HCT116 (cell line): Measurements from ENCODE around the gene GOLGA6L2.

Experiments used
- JUND ChIP-seq: IDR thresholded peaks from 2 replicates; pipeline ENCODE4 v1.6.1; 2012
- ZNF274 ChIP-seq: fragments of 200-500 bp; sonication (Bioruptor generic); IDR thresholded peaks from 2 replicates; pipeline ENCODE4 v1.6.1; 2014; ENCODE audit warnings: mild to moderate bottlenecking, low read depth, low read length, inconsistent platforms
- TF ChIP-seq, protein P1 (sequence below): IDR thresholded peaks from 2 replicates; pipeline ENCODE4 v1.6.1; 2012; ENCODE audit warnings: low read depth
- TF ChIP-seq, protein P2 (sequence below), 3 experiments: fragments of 200-600 bp in 1 of 3; sonication (generic) in 1 of 3; IDR thresholded peaks in 2 of 3; conservative IDR thresholded peaks in 1 of 3; 2 replicates each; pipeline ENCODE4 v1.5.1; 2012 to 2017; ENCODE audit warnings: low read depth in 2 of 3, low read length in 2 of 3, antibody characterized with exemption in 1 of 3, borderline replicate concordance in 1 of 3, control low read depth in 1 of 3, mild to moderate bottlenecking in 1 of 3, mixed read lengths in 1 of 3, mixed run types in 1 of 3, moderate library complexity in 1 of 3; ENCODE audit not compliant: insufficient read depth in 1 of 3

DNA sequence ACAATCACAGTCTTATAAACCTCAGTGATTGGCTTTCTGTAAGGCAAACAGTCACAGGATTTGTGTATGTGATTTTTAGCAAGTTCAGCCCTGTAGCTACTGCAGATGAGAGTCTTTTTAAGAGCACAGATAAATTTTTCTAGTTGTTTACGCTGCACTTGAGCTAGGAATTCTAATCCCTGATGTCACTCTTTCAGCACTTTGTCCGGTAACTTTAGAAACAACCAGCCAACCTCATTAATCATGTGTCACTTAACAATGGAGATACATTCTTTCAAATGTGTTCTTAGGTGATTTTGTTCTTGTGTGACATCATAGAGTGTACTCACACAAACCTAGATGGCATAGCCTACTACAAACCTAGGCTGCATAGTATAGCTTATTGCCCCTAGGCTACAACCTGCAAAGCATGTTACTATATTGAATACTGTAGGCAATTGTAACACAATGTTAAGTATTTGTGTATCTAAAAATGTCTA is 36.8 kb upstream of the GOLGA6L2 start:
- TF ChIP-seq, protein P1, sequence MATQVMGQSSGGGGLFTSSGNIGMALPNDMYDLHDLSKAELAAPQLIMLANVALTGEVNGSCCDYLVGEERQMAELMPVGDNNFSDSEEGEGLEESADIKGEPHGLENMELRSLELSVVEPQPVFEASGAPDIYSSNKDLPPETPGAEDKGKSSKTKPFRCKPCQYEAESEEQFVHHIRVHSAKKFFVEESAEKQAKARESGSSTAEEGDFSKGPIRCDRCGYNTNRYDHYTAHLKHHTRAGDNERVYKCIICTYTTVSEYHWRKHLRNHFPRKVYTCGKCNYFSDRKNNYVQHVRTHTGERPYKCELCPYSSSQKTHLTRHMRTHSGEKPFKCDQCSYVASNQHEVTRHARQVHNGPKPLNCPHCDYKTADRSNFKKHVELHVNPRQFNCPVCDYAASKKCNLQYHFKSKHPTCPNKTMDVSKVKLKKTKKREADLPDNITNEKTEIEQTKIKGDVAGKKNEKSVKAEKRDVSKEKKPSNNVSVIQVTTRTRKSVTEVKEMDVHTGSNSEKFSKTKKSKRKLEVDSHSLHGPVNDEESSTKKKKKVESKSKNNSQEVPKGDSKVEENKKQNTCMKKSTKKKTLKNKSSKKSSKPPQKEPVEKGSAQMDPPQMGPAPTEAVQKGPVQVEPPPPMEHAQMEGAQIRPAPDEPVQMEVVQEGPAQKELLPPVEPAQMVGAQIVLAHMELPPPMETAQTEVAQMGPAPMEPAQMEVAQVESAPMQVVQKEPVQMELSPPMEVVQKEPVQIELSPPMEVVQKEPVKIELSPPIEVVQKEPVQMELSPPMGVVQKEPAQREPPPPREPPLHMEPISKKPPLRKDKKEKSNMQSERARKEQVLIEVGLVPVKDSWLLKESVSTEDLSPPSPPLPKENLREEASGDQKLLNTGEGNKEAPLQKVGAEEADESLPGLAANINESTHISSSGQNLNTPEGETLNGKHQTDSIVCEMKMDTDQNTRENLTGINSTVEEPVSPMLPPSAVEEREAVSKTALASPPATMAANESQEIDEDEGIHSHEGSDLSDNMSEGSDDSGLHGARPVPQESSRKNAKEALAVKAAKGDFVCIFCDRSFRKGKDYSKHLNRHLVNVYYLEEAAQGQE: no peak
- TF ChIP-seq, protein P2, sequence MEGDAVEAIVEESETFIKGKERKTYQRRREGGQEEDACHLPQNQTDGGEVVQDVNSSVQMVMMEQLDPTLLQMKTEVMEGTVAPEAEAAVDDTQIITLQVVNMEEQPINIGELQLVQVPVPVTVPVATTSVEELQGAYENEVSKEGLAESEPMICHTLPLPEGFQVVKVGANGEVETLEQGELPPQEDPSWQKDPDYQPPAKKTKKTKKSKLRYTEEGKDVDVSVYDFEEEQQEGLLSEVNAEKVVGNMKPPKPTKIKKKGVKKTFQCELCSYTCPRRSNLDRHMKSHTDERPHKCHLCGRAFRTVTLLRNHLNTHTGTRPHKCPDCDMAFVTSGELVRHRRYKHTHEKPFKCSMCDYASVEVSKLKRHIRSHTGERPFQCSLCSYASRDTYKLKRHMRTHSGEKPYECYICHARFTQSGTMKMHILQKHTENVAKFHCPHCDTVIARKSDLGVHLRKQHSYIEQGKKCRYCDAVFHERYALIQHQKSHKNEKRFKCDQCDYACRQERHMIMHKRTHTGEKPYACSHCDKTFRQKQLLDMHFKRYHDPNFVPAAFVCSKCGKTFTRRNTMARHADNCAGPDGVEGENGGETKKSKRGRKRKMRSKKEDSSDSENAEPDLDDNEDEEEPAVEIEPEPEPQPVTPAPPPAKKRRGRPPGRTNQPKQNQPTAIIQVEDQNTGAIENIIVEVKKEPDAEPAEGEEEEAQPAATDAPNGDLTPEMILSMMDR (IDR thresholded peaks at IDR 0.05 in 2 of 3, conservative IDR thresholded peaks at IDR 0.05 in 1 of 3; ENCODE audit: borderline replicate concordance in 1 of 3, insufficient read depth in 1 of 3, low read depth in 2 of 3, low read length in 2 of 3): no peak
- TF ChIP-seq JUND (no peak), ZNF274 (no peak)
